Neural progenitor cell (in vitro differentiated cells): Measurements from ENCODE around the gene NAGK. TPM values are rescaled to one million over a fixed set of nuclear protein-coding genes. Genes with fewer than 3 reads are reported as not detected.

Experiments used
- DNase-seq: peaks from one replicate; pipeline ENCODE4 v3.0.0-alpha.2; 2016; ENCODE audit warnings: low spot score
- H2AFZ ChIP-seq: fragments of 200-600 bp; sonication (generic); replicated peaks from 2 replicates; pipeline ENCODE4 v1.6.1; 2016; ENCODE audit warnings: antibody characterized with exemption
- H3F3A ChIP-seq: fragments of 200-600 bp; sonication (generic); 2 replicates; pipeline ENCODE4 v1.6.1; 2016; ENCODE audit warnings: antibody characterized with exemption, low read depth
- H3K27ac ChIP-seq: fragments of 200-600 bp; sonication (generic); 2 replicates; pipeline ENCODE4 v1.5.1; 2016; ENCODE audit warnings: mild to moderate bottlenecking
- H3K27me3 ChIP-seq: fragments of 200-600 bp; sonication (generic); 2 replicates; pipeline ENCODE4 v1.6.1; 2016; ENCODE audit warnings: mild to moderate bottlenecking, moderate library complexity
- H3K36me3 ChIP-seq: fragments of 200-600 bp; sonication (generic); 2 replicates; pipeline ENCODE4 v1.5.1; 2016
- H3K4me1 ChIP-seq: fragments of 200-600 bp; sonication (generic); 2 replicates; pipeline ENCODE4 v1.6.1; 2016; ENCODE audit warnings: mixed run types
- H3K4me2 ChIP-seq: fragments of 200-600 bp; sonication (generic); 2 replicates; pipeline ENCODE4 v1.6.1; 2016
- H3K4me3 ChIP-seq: fragments of 200-600 bp; sonication (generic); 2 replicates; pipeline ENCODE4 v1.5.1; 2016
- H3K79me2 ChIP-seq: fragments of 200-600 bp; sonication (generic); 2 replicates; pipeline ENCODE4 v1.6.1; 2016; ENCODE audit warnings: low read depth
- H3K9ac ChIP-seq: fragments of 200-600 bp; sonication (generic); 2 replicates; pipeline ENCODE4 v1.6.1; 2016
- H3K9me3 ChIP-seq: fragments of 200-600 bp; sonication (generic); 2 replicates; pipeline ENCODE4 v1.5.1; 2016; ENCODE audit warnings: low read depth
- H4K20me1 ChIP-seq: fragments of 200-600 bp; sonication (generic); 2 replicates; pipeline ENCODE4 v1.6.1; 2016; ENCODE audit warnings: low read depth
- H3K27ac Mint-ChIP-seq: 3 replicates; pipeline ENCODE4 v1.8.0; 2021; ENCODE audit warnings: mixed read lengths
- H3K27me3 Mint-ChIP-seq: 2 replicates; pipeline ENCODE4 v1.8.0; 2022; ENCODE audit warnings: low read depth, mild to moderate bottlenecking, inconsistent platforms, moderate library complexity, mixed read lengths; ENCODE audit not compliant: insufficient read depth
- H3K36me3 Mint-ChIP-seq: 3 replicates; pipeline ENCODE4 v1.8.0; 2021; ENCODE audit warnings: mixed read lengths
- H3K4me1 Mint-ChIP-seq: 3 replicates; pipeline ENCODE4 v1.8.0; 2021; ENCODE audit warnings: mixed read lengths
- H3K4me3 Mint-ChIP-seq: 3 replicates; pipeline ENCODE4 v1.8.0; 2021; ENCODE audit warnings: mild to moderate bottlenecking, moderate library complexity, mixed read lengths
- H3K9me3 Mint-ChIP-seq: 3 replicates; pipeline ENCODE4 v1.8.0; 2020; ENCODE audit warnings: mixed read lengths
- EZH2 ChIP-seq: fragments of 200-600 bp; sonication (generic); IDR thresholded peaks from 2 replicates; pipeline ENCODE4 v1.6.1; 2017; ENCODE audit warnings: antibody characterized with exemption, mild to moderate bottlenecking, moderate library complexity
- EZH2phosphoT487 ChIP-seq: fragments of 200-600 bp; sonication (generic); IDR thresholded peaks from 2 replicates; pipeline ENCODE4 v1.6.1; 2017; ENCODE audit warnings: antibody characterized with exemption
- total RNA-seq: library from RNA; depleted of rRNA; stranded (reverse); fragments of >200 nt; gene quantifications from 2 replicates; pipeline ENCODE4 v1.2.3, GENCODE V29; 2015; ENCODE audit warnings: low replicate concordance
- TF ChIP-seq, protein P1 (sequence below): fragments of 200-600 bp; sonication (generic); IDR thresholded peaks from 2 replicates; pipeline ENCODE4 v1.5.1; 2017; ENCODE audit warnings: antibody characterized with exemption, mild to moderate bottlenecking

NAGK gene
- total RNA-seq, 1 donor from 2014 or later: 18.4 TPM

DNA sequence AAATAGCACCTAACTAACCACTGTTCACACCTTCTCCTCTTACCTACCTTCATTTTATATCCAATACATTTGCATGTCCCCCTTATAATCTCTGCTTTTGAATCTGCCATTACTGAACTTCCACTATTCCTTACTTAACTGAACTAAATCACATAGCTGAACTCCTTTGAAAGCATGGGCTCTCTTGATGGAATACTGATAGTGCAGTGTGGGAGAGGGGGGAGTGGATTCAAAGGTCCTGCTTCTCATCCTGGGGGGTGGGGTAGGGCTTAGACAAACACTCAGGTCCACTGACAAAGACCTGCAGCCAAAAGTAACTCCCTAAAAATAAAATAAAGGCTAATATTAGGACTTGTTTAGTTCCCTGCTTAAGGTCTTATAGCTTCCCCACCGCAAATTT, 53.0 kb downstream of the NAGK start:
- Histone ChIP-seq H3K36me3 (no peaks in the 10 kb centered on the region), H4K20me1 (no peaks in the 10 kb centered on the region), H3K4me1 (no peaks in the 10 kb centered on the region), H3K79me2 (no peaks in the 10 kb centered on the region), H2AFZ (no peak overlapping the region), H3K4me2 (no peak overlapping the region), H3F3A (no peaks in the 10 kb centered on the region), H3K4me3 (no peak overlapping the region), H3K9ac (no peak overlapping the region), H3K27ac (no peak overlapping the region), H3K9me3 (no peaks in the 10 kb centered on the region), H3K27me3 (no peaks in the 10 kb centered on the region)
- Mint-ChIP-seq H3K9me3 (no peaks in the 10 kb centered on the region), H3K4me3 (no peak overlapping the region), H3K4me1 (no peaks in the 10 kb centered on the region), H3K27me3 (no peaks in the 10 kb centered on the region), H3K36me3 (peaks cover 12% of the 10 kb centered on the region), H3K27ac (no peak overlapping the region)
- no peak for TF ChIP-seq EZH2
- no peak for TF ChIP-seq EZH2phosphoT487
- TF ChIP-seq, protein P1, sequence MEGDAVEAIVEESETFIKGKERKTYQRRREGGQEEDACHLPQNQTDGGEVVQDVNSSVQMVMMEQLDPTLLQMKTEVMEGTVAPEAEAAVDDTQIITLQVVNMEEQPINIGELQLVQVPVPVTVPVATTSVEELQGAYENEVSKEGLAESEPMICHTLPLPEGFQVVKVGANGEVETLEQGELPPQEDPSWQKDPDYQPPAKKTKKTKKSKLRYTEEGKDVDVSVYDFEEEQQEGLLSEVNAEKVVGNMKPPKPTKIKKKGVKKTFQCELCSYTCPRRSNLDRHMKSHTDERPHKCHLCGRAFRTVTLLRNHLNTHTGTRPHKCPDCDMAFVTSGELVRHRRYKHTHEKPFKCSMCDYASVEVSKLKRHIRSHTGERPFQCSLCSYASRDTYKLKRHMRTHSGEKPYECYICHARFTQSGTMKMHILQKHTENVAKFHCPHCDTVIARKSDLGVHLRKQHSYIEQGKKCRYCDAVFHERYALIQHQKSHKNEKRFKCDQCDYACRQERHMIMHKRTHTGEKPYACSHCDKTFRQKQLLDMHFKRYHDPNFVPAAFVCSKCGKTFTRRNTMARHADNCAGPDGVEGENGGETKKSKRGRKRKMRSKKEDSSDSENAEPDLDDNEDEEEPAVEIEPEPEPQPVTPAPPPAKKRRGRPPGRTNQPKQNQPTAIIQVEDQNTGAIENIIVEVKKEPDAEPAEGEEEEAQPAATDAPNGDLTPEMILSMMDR: no peak
- no peak for DNase-seq

DNA sequence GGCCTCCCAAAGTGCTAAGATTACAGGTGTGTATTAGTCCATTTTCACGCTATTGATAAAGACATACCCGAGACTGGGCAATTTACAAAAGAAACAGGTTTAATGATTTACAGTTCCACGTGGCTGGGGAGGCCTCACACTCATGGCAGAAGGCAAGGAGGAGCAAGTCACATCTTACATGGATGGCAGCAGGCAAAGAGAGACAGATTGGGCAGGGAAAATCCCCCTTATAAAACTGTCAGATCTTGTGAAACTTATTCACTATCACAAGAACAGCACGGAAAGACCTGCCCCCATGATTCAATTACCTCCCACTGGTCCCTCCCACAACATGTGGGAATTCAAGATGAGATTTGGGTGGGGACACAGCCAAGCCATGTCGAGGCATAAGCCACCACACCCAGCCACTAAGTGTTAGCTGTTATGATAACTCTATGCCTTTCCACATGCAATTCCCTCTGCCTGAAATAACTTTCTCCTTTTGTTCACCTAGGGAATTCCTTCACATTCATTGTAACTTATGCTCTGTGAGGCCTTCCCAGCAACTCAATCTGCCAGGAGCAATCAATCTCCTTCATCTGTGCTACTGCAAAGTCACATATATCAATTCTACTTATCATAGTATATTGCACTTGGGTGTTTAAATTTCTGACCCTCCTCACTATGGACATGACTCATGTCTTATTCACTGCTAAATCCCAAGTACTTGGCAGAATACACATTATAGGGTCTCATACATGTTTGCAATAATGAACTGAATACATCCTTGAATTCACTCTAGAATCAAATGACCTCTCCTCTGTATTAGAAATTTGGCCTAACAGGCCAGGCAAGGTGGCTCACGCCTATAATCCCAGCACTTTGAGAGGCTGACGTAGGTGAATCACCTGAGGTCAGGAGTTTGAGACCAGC, 54.2 kb downstream of the NAGK start:
- Histone ChIP-seq H3K4me2 (no peak overlapping the region), H3K9ac (no peak overlapping the region), H3F3A (no peaks in the 10 kb centered on the region), H3K79me2 (no peaks in the 10 kb centered on the region), H3K36me3 (no peaks in the 10 kb centered on the region), H3K27me3 (no peaks in the 10 kb centered on the region), H3K9me3 (no peaks in the 10 kb centered on the region), H3K27ac (no peak overlapping the region), H3K4me3 (no peak overlapping the region), H2AFZ (no peak overlapping the region), H3K4me1 (no peaks in the 10 kb centered on the region), H4K20me1 (no peaks in the 10 kb centered on the region)
- Mint-ChIP-seq H3K4me3 (no peak overlapping the region), H3K4me1 (no peaks in the 10 kb centered on the region), H3K27me3 (no peaks in the 10 kb centered on the region), H3K36me3 (peaks cover 12% of the 10 kb centered on the region), H3K27ac (no peak overlapping the region), H3K9me3 (no peaks in the 10 kb centered on the region)
- TF ChIP-seq EZH2 (no peak), EZH2phosphoT487 (no peak)
- TF ChIP-seq, protein P1: no peak
- DNase-seq: no peak

DNA sequence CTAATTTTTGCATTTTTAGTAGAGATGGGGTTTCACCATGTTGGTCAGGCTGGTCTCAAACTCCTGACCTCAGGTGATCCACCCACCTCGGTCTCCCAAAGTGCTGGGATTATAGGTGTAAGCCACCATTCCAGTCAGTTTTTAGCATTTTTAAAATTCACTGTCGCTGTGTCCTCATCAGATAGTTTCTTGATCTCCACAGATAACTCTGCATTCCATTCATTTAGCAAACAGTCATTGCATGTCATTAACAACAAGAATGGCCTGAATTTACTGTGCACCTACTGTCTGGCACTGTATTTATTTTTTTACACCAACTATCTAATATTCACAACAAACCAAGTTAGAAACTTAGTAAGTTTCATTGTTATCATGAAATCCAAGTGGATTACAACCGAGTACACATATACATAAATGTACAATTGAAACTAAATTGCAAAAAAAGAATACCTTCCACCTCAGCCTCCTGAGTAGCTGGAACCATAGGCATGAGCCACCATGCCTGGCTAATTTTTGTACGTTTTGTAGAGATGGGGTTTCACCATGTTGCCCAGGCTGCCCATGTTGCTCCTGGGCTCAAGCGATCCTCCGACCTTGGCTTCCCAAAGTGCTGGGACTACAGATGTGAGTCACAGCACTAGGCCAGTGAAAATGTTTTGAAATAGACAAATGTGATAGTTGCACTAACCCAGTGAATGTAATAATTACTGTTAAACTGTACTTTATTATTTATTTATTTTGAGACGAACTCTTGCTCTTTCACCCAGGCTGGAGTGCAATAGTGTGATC, 57.3 kb downstream of the NAGK start:
- Histone ChIP-seq H3K9me3 (no peaks in the 10 kb centered on the region), H3K4me2 (no peak overlapping the region), H3K9ac (no peak overlapping the region), H3K4me1 (peaks cover 6% of the 10 kb centered on the region), H3F3A (no peaks in the 10 kb centered on the region), H3K27me3 (no peaks in the 10 kb centered on the region), H4K20me1 (no peaks in the 10 kb centered on the region), H2AFZ (no peak overlapping the region), H3K27ac (no peak overlapping the region), H3K4me3 (no peak overlapping the region), H3K36me3 (no peaks in the 10 kb centered on the region), H3K79me2 (peaks cover 20% of the 10 kb centered on the region)
- Mint-ChIP-seq H3K4me1 (peaks cover 7% of the 10 kb centered on the region), H3K36me3 (peaks cover 11% of the 10 kb centered on the region), H3K27ac (no peak overlapping the region), H3K27me3 (peaks cover 3% of the 10 kb centered on the region), H3K9me3 (no peaks in the 10 kb centered on the region), H3K4me3 (no peak overlapping the region)
- no peak for DNase-seq
- TF ChIP-seq EZH2phosphoT487 (no peak), EZH2 (no peak)
- TF ChIP-seq, protein P1: no peak
